GM10248 (cell line): ENCODE measurements around the gene PDGFD.

Source experiments
- CTCF ChIA-PET: fragments of 300-600 bp; sonication (Branson Sonifier 250); formaldehyde crosslinking; extraction: SDS; loops from one replicate; lab custom pipeline; 2021; ENCODE audit warnings: antibody characterized with exemption; lab: Yijun Ruan, JAX
- POLR2A ChIA-PET: fragments of 350-650 bp; sonication (Branson Sonifier 250); formaldehyde crosslinking; extraction: SDS; loops from one replicate; lab custom pipeline; 2020; ENCODE audit warnings: antibody characterized with exemption; lab: Yijun Ruan, JAX
- DNase-seq: peaks from one replicate; pipeline ENCODE4 v3.0.0; 2012; ENCODE audit errors: extremely low spot score
- CTCF ChIP-seq: IDR thresholded peaks from 2 replicates; pipeline ENCODE4 v1.5.1; 2012; ENCODE audit warnings: mild to moderate bottlenecking, low read depth; ENCODE audit errors: extremely low read depth, missing control alignments, control extremely low read depth

The PDGFD gene

GRCh38 chr11:104090767-104091166 is 73.2 kb downstream of the PDGFD start:
- ChIA-PET CTCF (interaction anchor here (1.5 to 1.9 kb wide), 2 partner anchors 9 to 15 kb away, joined by 5 to 7 read pairs; no protein-coding TSS in a partner anchor), POLR2A (no interaction called here)
- no peak for TF ChIP-seq CTCF
- DNase-seq, result no peak

DNA sequence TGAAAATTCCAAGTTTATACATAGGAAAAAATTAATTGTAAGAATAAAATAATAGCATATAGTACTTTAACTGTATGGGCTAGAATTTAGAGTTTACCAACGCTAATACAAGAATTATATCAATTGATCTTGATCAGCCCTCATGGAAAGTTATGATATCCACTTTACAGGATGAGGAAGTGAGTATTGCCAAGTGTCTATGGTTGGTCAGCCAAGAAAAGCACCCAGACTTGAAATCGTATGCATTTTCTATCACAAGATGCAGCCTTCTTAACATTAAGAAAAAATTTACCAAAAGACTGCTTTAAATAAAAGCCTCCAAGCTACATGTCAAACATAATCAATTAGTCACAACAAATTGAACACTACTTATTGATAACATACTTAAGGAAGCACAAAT is 74.5 kb downstream of the PDGFD start:
- POLR2A ChIA-PET, result no interaction called here
- no peak for DNase-seq

DNA sequence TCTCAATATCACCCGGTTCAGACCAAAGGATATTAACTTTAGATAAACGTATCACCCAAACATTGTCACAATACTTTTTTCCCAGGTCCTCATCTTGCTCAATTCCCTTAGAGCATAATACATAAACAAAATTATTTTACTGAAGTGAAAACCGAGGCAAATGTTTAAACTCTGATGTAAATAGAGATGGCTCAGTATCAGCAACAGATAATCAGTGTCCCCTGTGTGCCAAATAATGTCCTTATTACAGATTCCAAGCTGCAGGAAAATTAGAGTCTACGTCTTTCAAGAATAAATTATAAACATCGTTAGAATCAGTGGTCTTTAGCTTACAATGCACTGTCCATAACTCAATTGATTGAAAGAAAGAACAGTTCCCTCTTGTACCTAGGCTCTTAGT is 77.3 kb downstream of the PDGFD start:
- TF ChIP-seq CTCF, result no peak
- ChIA-PET POLR2A (no interaction called here), CTCF (interaction anchor here (1.1 kb wide), 1 partner anchor 12 kb away, joined by 3 read pairs; no protein-coding TSS in a partner anchor)
- DNase-seq, result no peak

More for the DNA sequence above, 74.5 kb downstream of the PDGFD start:
- CTCF ChIA-PET, result no interaction called here
- TF ChIP-seq CTCF, result no peak

DNA sequence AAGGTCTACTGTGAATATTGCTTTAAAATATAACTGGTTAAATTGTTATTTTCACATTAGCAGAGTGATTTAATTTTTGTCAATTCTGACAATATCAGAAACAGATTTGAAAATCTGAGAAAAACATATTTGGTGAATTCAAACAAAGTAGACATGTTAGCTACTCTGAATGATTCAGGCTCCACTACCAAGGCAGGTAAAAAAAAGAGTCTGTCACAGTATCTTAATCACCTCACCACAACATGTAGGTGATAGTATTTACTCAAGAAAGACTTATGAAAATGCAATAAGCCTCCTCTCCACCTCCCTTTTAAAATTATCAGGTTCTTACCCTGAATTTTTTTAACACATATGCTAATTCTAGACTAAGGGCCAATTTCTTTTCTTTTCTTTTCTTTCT is 85.0 kb downstream of the PDGFD start:
- ChIA-PET POLR2A (no interaction called here), CTCF (interaction anchor here (1.5 kb wide), 1 partner anchor 408 kb away, joined by 3 read pairs; no protein-coding TSS in a partner anchor)
- no peak for DNase-seq
- no peak for TF ChIP-seq CTCF

- CTCF ChIA-PET, result no interaction called here
These were observed 85.7 kb downstream of the PDGFD start for GRCh38 chr11:104078245-104078644.

DNA sequence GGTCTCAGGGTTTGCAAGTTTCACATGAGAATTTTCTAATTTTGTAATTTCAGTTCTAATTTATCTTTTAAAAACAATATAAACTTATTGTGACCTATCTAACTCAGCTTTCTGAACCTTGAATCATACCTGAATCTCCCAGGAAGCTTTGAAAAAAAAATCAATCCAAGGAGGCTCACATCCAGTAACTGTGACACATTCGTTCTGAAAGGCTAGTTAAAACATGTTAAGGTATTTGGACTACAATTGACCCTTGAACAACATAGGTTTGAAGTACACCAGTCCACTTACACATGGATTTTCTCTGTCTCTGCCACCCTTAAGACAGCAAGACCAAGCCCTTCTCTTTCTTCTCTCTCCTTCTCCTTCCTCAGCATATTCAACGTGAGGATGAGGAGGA is 87.5 kb downstream of the PDGFD start:
- DNase-seq, result no peak
- CTCF ChIA-PET, result no interaction called here
- no peak for TF ChIP-seq CTCF
- POLR2A ChIA-PET, result no interaction called here

More at GRCh38 chr11:104078245-104078644, 85.7 kb downstream of the PDGFD start:
- no peak for DNase-seq
- POLR2A ChIA-PET, result no interaction called here
- no peak for TF ChIP-seq CTCF
